HEK293T (cell line): ENCODE results near the gene NFKBIZ.

ENCODE experiments used
- ARNT ChIP-seq: fragments of 450-650 bp; IDR thresholded peaks from 2 replicates; pipeline ENCODE4 v1.6.1; 2017; ENCODE audit warnings: mild to moderate bottlenecking
- CTBP1 ChIP-seq: fragments of 450-650 bp; IDR thresholded peaks from 2 replicates; pipeline ENCODE4 v1.6.1; 2016; ENCODE audit warnings: borderline replicate concordance
- ELF4 ChIP-seq: fragments of 450-650 bp; IDR thresholded peaks from 2 replicates; pipeline ENCODE4 v1.6.1; 2017; ENCODE audit warnings: antibody characterized with exemption
- FOXA1 ChIP-seq: fragments of 450-650 bp; IDR thresholded peaks from 2 replicates; pipeline ENCODE4 v1.6.1; 2016; ENCODE audit warnings: mild to moderate bottlenecking
- FOXK2 ChIP-seq: fragments of 450-650 bp; IDR thresholded peaks from 2 replicates; pipeline ENCODE4 v1.6.1; 2016; ENCODE audit warnings: mild to moderate bottlenecking
- FOXM1 ChIP-seq: fragments of 450-650 bp; IDR thresholded peaks from 2 replicates; pipeline ENCODE4 v1.6.1; 2017; ENCODE audit warnings: mild to moderate bottlenecking, borderline replicate concordance
- HDGF ChIP-seq: fragments of 450-650 bp; IDR thresholded peaks from 2 replicates; pipeline ENCODE4 v1.6.1; 2017; ENCODE audit warnings: antibody characterized with exemption, borderline replicate concordance
- L3MBTL2 ChIP-seq: fragments of 450-650 bp; conservative IDR thresholded peaks from 2 replicates; pipeline ENCODE4 v1.6.1; 2016; ENCODE audit warnings: mild to moderate bottlenecking
- LEF1 ChIP-seq: fragments of 450-650 bp; IDR thresholded peaks from 2 replicates; pipeline ENCODE4 v1.6.1; 2017; ENCODE audit warnings: mild to moderate bottlenecking, borderline replicate concordance
- NFRKB ChIP-seq: fragments of 450-650 bp; IDR thresholded peaks from 2 replicates; pipeline ENCODE4 v1.6.1; 2016; ENCODE audit warnings: mild to moderate bottlenecking, moderate library complexity
- SP1 ChIP-seq: fragments of 450-650 bp; IDR thresholded peaks from 2 replicates; pipeline ENCODE4 v1.6.1; 2017
- TARDBP ChIP-seq: fragments of 450-650 bp; IDR thresholded peaks from 2 replicates; pipeline ENCODE4 v1.6.1; 2016
- ZNF384 ChIP-seq: fragments of 450-650 bp; IDR thresholded peaks from 2 replicates; pipeline ENCODE4 v1.6.1; 2016
- TF ChIP-seq, protein P1 (sequence below): fragments of 450-650 bp; IDR thresholded peaks from 2 replicates; pipeline ENCODE4 v1.6.1; 2016

DNA sequence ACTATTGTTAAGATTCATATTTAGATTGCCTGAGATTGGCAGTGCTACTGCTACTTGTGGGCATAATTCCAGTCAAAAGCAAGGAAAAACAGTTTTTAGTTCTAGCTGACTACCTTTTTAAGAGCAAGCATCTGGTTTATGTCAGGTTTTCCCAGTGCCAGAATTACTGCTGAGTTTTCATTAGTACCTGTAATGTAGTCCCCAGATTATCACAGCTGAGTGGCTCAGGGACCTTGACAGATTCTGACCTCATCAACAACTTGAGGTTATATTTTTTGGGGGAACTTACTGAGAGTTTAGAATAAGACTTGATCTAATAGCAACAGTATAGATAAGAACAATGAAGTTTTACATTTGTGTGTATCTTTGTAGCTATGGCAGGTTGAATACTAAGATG lies 39.3 kb upstream of the NFKBIZ start:
- TF ChIP-seq HDGF (no peak), ZNF384 (no peak), FOXA1 (no peak), LEF1 (no peak), NFRKB (no peak), ELF4 (no peak), SP1 (no peak), CTBP1 (no peak), FOXK2 (no peak), TARDBP (no peak), ARNT (no peak), FOXM1 (no peak), L3MBTL2 (no peak)
- TF ChIP-seq, protein P1, sequence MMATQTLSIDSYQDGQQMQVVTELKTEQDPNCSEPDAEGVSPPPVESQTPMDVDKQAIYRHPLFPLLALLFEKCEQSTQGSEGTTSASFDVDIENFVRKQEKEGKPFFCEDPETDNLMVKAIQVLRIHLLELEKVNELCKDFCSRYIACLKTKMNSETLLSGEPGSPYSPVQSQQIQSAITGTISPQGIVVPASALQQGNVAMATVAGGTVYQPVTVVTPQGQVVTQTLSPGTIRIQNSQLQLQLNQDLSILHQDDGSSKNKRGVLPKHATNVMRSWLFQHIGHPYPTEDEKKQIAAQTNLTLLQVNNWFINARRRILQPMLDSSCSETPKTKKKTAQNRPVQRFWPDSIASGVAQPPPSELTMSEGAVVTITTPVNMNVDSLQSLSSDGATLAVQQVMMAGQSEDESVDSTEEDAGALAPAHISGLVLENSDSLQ: no peak
